IPS-18a (cell line): ENCODE results near the gene CMTM4.
"Not testable (repeated sequence)": the region's sequence is repeated elsewhere in the genome, so short reads cannot be mapped to it uniquely, and the experiment has no call there.

Source experiments
- H3K27ac ChIP-seq: one replicate; pipeline ENCODE4 v1.5.1; 2013; ENCODE audit warnings: low read length
- H3K27me3 ChIP-seq: one replicate; pipeline ENCODE4 v1.6.1; 2013; ENCODE audit warnings: mild to moderate bottlenecking, low read length; ENCODE audit not compliant: control insufficient read depth, insufficient read depth
- H3K36me3 ChIP-seq: one replicate; pipeline ENCODE4 v1.6.1; 2013; ENCODE audit warnings: low read depth, low read length; ENCODE audit not compliant: control insufficient read depth
- H3K4me1 ChIP-seq: one replicate; pipeline ENCODE4 v1.6.1; 2013; ENCODE audit warnings: low read depth, low read length; ENCODE audit not compliant: control insufficient read depth
- H3K4me3 ChIP-seq: one replicate; pipeline ENCODE4 v1.5.1; 2013; ENCODE audit warnings: low read length
- H3K9ac ChIP-seq: one replicate; pipeline ENCODE4 v1.6.1; 2013; ENCODE audit warnings: mild to moderate bottlenecking, low read length, moderate library complexity
- H3K9me3 ChIP-seq: one replicate; pipeline ENCODE4 v1.6.1; 2013; ENCODE audit warnings: low read depth, low read length; ENCODE audit not compliant: control insufficient read depth

CMTM4 gene

DNA sequence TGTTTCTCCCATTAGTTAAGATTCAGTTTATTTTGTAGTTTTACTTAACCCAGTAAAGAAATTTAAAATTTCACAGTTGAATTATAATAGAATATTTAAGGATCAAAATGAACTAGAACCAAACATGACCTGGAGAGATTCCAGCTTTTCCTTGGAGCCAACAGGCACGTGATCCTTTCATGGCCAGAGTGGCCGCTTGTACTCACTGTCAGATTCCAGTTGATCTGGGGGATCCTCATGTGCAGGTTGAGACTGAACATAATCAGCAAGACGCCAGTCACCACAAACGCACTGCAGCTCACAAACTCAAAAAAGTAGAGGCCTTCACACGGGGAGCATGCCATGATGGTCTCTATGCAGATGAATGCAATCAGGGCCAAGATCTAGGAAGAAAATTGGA lies 60.3 kb downstream of the CMTM4 start:
- Histone ChIP-seq H3K27me3 (no peaks in the 10 kb centered on the region), H3K27ac (no peak overlapping the region), H3K4me1 (peaks cover 8% of the 10 kb centered on the region), H3K9me3 (no peaks in the 10 kb centered on the region), H3K9ac (no peak overlapping the region), H3K36me3 (peaks cover 6% of the 10 kb centered on the region), H3K4me3 (no peak overlapping the region)

DNA sequence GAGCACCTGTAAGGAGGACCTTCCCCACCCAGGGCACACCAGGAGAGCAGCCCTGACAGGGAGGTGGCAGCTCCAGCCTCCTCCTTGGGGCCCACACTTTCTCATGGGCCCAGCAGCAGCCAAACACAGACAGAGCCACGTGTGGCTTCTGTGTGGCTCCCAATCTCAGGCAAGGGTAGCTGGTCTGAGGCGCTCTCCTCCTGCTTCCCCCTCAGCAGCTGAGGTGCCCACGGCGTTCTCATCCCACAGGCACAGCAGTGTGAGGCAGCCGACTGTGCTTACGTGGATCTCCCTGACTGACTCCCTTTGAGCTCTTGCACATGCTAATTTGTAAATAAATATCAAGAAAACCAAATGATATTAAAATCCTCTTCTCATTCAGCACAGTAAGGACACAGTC lies 61.1 kb downstream of the CMTM4 start:
- Histone ChIP-seq H3K9ac (no peak overlapping the region), H3K4me3 (no peak overlapping the region)

DNA sequence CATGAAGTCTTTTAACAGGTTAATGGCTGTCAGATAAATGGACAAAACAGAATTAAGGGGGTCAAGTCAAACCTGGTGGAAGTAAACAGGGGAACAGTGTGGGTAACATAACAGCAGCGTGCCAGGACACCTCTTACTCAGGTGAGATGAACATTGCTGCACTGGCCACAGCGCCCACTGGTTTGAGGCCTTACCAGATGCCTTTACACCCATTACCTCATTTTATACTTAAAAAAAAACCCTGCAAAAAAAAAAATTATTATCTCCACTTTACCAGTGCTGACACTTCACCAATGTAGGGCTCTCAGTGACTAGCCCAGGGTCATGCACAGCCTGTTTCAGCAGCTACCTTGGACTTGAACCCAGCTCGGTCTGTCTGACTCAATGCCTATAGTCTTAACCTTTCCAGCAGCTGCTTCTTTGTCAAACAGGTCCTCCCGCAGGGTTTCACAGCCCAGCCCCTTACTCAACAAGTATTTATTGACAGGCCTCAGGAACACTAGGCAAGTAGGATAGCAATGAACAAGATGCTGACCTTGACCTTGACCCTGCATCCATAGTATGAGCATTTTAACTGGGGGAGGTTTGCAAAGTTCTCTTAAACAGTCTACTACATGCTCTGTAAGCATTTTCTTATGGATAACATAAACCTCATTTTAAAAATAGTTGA lies 61.9 kb downstream of the CMTM4 start:
- no peaks in the 10 kb centered on the region for H3K9me3 ChIP-seq
- no peak overlapping the region for H3K9ac ChIP-seq
- peaks cover 8% of the 10 kb centered on the region for H3K4me1 ChIP-seq
- H3K27ac ChIP-seq, result no peak overlapping the region
- no peak overlapping the region for H3K4me3 ChIP-seq
- peaks cover 6% of the 10 kb centered on the region for H3K36me3 ChIP-seq
- H3K27me3 ChIP-seq, result no peaks in the 10 kb centered on the region

More for the DNA sequence above, 61.1 kb downstream of the CMTM4 start:
- Histone ChIP-seq H3K36me3 (peaks cover 6% of the 10 kb centered on the region), H3K9me3 (no peaks in the 10 kb centered on the region), H3K4me1 (peaks cover 8% of the 10 kb centered on the region), H3K27ac (no peak overlapping the region), H3K27me3 (no peaks in the 10 kb centered on the region)

DNA sequence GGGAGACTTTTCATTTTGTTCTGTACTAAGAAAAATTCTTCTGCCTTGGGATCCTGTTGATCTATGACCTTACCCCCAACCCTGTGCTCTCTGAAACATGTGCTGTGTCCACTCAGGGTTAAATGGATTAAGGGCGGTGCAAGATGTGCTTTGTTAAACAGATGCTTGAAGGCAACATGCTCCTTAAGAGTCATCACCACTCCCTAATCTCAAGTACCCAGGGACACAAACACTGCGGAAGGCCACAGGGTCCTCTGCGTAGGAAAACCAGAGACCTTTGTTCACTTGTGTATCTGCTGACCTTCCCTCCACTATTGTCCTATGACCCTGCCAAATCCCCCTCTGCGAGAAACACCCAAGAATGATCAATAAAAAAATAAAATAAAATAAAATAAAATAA lies 65.0 kb downstream of the CMTM4 start:
- not testable (repeated sequence) for H3K36me3 ChIP-seq, H3K4me3 ChIP-seq, H3K9ac ChIP-seq, H3K27me3 ChIP-seq, H3K4me1 ChIP-seq, H3K27ac ChIP-seq, H3K9me3 ChIP-seq

DNA sequence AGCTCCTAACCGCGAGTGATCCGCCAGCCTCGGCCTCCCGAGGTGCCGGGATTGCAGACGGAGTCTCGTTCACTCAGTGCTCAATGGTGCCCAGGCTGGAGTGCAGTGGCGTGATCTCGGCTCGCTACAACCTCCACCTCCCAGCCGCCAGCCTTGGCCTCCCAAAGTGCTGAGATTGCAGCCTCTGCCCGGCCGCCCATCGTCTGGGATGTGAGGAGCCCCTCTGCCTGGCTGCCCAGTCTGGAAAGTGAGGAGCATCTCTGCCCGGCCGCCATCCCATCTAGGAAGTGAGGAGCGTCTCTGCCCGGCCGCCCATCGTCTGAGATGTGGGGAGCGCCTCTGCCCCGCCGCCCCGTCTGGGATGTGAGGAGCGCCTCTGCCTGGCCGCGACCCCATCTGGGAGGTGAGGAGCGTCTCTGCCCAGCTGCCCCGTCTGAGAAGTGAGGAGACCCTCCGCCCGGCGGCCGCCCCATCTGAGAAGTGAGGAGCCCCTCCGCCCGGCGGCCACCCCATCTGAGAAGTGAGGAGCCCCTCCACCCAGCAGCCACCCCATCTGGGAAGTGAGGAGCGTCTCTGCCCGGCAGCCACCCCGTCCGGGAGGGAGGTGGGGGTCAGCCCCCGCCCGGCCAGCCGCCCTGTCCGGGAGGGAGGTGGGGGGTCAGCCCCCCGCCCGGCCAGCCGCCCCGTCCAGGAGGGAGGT lies 65.8 kb downstream of the CMTM4 start:
- H3K4me3 ChIP-seq, H3K9ac ChIP-seq, H3K27ac ChIP-seq, H3K9me3 ChIP-seq, H3K36me3 ChIP-seq, H3K27me3 ChIP-seq, H3K4me1 ChIP-seq: not testable (repeated sequence)

DNA sequence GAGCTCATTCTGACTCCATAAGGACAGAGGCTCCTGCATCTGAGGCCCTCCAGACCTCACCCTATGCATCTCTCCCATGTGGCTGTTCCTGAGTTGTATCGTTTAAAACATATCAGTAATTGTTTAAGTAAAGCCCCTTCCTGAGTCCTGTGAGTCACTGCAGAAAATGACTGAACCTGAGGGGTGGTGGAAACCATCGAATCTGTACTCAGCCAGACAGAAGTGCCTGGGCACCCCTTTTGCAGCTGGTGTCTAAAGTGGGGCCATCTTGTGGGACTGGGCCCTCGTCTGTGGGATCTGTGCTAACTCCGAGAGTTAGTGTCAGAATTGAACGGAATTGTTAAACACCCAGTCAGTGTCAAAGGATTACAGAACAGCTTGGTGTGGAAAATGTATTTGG lies 66.7 kb downstream of the CMTM4 start:
- no peaks in the 10 kb centered on the region for H3K9me3 ChIP-seq
- H3K27ac ChIP-seq, result no peak overlapping the region
- no peaks in the 10 kb centered on the region for H3K4me1 ChIP-seq
- H3K36me3 ChIP-seq, result peaks cover 3% of the 10 kb centered on the region
- no peak overlapping the region for H3K4me3 ChIP-seq
- H3K9ac ChIP-seq, result no peak overlapping the region
- no peaks in the 10 kb centered on the region for H3K27me3 ChIP-seq

DNA sequence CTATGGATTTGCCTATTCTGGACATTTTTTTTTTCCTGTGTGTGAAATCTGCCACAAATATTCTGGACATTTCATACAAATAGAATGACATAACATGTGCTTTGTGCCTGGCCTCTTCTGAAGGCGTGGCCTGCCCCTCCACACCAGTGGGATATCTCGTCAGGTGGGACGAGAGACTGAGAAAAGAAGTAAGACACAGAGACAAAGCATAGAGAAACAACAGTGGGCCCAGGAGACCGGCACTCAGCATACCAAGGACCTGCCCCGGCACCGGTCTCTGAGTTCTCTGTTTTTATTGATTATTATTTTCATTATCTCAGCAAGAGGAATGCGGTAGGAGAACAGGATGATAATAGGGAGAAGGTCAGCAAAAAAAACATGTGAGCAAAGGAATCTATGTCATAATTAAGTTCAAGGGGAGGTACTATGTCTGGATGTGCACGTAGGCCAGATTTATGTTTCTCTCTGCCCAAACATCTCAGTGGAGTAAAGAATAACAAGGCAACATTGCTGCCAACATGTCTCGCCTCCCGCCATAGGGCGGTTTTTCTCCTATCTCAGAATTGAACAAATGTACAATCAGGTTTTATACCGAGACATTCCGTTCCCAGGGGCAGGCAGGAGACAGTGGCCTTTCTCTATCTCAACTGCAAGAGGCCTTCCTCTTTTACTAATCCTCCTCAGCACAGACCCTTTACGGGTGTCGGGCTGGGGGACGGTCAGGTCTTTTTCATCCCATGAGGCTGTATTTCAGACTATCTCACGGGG lies 68.7 kb downstream of the CMTM4 start:
- H3K4me3 ChIP-seq, H3K36me3 ChIP-seq, H3K9ac ChIP-seq, H3K27me3 ChIP-seq, H3K4me1 ChIP-seq, H3K9me3 ChIP-seq, H3K27ac ChIP-seq: not testable (repeated sequence)

DNA sequence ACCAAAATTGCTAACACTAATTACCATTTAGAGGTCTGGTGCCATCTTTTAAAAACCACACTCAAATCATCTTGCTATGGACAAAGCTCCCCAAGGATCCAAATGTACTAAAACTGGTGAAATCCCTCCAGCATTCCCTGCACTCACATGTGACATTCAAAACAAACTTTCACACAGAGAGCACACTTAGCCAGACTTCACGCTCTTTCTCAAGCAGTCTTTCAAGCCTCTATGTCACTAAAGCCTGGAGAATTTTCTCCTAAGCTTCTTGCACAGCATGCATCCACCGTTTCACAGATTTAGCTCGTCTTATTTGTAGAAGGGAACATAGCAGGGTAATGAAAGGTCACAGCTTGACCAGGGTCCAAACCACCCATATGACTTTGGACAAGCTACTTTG lies 72.8 kb downstream of the CMTM4 start:
- Histone ChIP-seq H3K4me3 (no peak overlapping the region), H3K9ac (no peak overlapping the region), H3K36me3 (peaks cover 18% of the 10 kb centered on the region), H3K4me1 (no peaks in the 10 kb centered on the region), H3K9me3 (no peaks in the 10 kb centered on the region), H3K27ac (no peak overlapping the region), H3K27me3 (no peaks in the 10 kb centered on the region)

DNA sequence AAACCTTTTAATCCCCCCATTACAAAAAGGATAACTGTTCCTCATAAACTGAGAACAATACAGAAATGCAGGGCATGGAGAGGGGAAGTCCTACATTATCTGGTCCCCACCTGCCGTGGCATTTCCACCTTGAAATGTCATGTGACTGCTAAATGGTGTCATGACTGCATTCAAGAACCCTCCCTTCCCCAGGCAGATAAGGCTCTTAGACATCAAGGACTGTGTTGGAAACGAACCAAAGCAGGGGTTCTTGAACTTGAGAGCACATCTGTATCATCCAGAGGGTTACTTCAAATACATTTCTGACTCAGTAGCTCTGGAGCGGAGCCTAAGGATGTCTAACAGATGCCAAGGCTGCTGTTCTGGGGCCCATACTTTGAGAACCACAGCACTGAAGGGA lies 73.7 kb downstream of the CMTM4 start:
- no peak overlapping the region for H3K9ac ChIP-seq
- no peak overlapping the region for H3K4me3 ChIP-seq
- peaks cover 18% of the 10 kb centered on the region for H3K36me3 ChIP-seq
- H3K4me1 ChIP-seq, result no peaks in the 10 kb centered on the region
- no peaks in the 10 kb centered on the region for H3K27me3 ChIP-seq
- no peak overlapping the region for H3K27ac ChIP-seq
- no peaks in the 10 kb centered on the region for H3K9me3 ChIP-seq

DNA sequence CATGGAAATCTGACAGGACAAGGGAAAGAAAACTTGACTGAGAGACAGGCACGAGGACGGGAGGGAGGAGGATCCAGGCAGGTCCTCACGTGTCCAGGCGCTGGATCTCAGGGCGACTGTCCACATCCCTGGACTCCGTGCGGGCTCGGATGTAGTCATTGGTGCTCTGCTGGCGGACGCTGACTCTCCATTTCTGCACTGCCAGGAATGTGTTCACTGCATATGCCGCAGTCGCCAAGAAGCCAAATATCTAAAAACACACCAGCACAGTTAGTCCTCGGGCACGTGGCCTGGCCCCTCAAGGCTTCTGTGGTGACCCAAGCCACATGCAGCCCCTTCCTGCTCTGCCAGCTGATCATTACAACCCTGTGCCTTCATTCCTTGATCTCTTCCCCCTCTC lies 74.6 kb downstream of the CMTM4 start:
- peaks cover 4% of the 10 kb centered on the region for H3K4me1 ChIP-seq
- no peak overlapping the region for H3K9ac ChIP-seq
- H3K36me3 ChIP-seq, result peaks cover 18% of the 10 kb centered on the region
- H3K27ac ChIP-seq, result no peak overlapping the region
- H3K27me3 ChIP-seq, result no peaks in the 10 kb centered on the region
- no peak overlapping the region for H3K4me3 ChIP-seq
- H3K9me3 ChIP-seq, result no peaks in the 10 kb centered on the region

DNA sequence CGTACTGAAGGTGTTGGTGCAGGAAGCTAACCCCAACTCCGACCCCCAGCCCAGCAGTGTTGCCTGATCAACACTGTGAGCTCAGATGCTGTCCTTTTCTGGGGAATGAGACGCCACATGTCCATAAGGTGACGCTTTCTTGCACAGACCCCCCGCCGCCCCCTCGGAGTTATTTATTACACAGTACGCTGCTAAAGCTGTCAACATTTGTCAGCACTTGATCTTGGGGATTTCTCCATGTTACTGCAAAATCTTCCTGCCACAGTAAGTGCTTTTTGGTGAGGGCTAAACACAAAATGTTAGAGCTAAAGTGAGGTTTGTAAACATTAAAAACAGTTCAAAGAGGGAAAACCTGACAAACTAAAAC lies 76.1 kb downstream of the CMTM4 start:
- no peaks in the 10 kb centered on the region for H3K27me3 ChIP-seq
- no peak overlapping the region for H3K9ac ChIP-seq
- no peak overlapping the region for H3K27ac ChIP-seq
- no peak overlapping the region for H3K4me3 ChIP-seq
- H3K9me3 ChIP-seq, result no peaks in the 10 kb centered on the region
- H3K4me1 ChIP-seq, result peaks cover 14% of the 10 kb centered on the region
- peaks cover 18% of the 10 kb centered on the region for H3K36me3 ChIP-seq
